ENCODE results near the gene WDR76. TPM values are rescaled to one million over a fixed set of nuclear protein-coding genes. Genes with fewer than 3 reads are reported as not detected.
"Not testable (repeated sequence)": the region's sequence is repeated elsewhere in the genome, so short reads cannot be mapped to it uniquely, and the experiment has no call there.

The WDR76 gene
- total RNA-seq, 1 experiment from 2014 or later, result 11.5 TPM

- Mint-ChIP-seq H3K9me3 (ENCODE audit: low read depth, unreplicated experiment) (no peaks in the 10 kb centered on the region), H3K36me3 (ENCODE audit: insufficient read depth, unreplicated experiment) (peaks cover 10% of the 10 kb centered on the region), H3K27ac (ENCODE audit: unreplicated experiment) (no peak overlapping the region), H3K4me3 (ENCODE audit: low read depth, unreplicated experiment) (peak overlapping the region; percentile 77), H3K4me1 (ENCODE audit: low read depth, unreplicated experiment) (no peaks in the 10 kb centered on the region), H3K27me3 (ENCODE audit: unreplicated experiment) (no peaks in the 10 kb centered on the region)
- intact Hi-C loops (cut with micrococcal nuclease; ENCODE audit: unreplicated experiment), result no loop called here
- no peak for DNase-seq
- BruUV-seq (replicated peaks), result no TSS peak
- CTCF ChIA-PET, result no interaction called here
- TF ChIP-seq CTCF (IDR thresholded peaks at IDR 0.05; ENCODE audit: unreplicated experiment), result no peak
Observed at GRCh38 chr15:43826029-43826507, 734 bp upstream of the WDR76 start.

- intact Hi-C loops (cut with micrococcal nuclease; ENCODE audit: unreplicated experiment), result no loop called here
- Mint-ChIP-seq H3K4me1 (ENCODE audit: low read depth, unreplicated experiment) (no peaks in the 10 kb centered on the region), H3K4me3 (ENCODE audit: low read depth, unreplicated experiment) (peak overlapping the region; percentile 77), H3K36me3 (ENCODE audit: insufficient read depth, unreplicated experiment) (peaks cover 10% of the 10 kb centered on the region), H3K27ac (ENCODE audit: unreplicated experiment) (peak overlapping the region; percentile 37), H3K9me3 (ENCODE audit: low read depth, unreplicated experiment) (no peaks in the 10 kb centered on the region), H3K27me3 (ENCODE audit: unreplicated experiment) (no peaks in the 10 kb centered on the region)
- no peak for TF ChIP-seq CTCF (IDR thresholded peaks at IDR 0.05; ENCODE audit: unreplicated experiment)
- CTCF ChIA-PET, result no interaction called here
- BruUV-seq (replicated peaks), result TSS peak; percentile 43
- no peak for DNase-seq
Observed at GRCh38 chr15:43828061-43828657, 1.4 kb downstream of the WDR76 start.

- H3K4me1 Mint-ChIP-seq (ENCODE audit: low read depth, unreplicated experiment); DNase-seq; H3K36me3 Mint-ChIP-seq (ENCODE audit: insufficient read depth, unreplicated experiment); BruUV-seq (replicated peaks); H3K27me3 Mint-ChIP-seq (ENCODE audit: unreplicated experiment); H3K9me3 Mint-ChIP-seq (ENCODE audit: low read depth, unreplicated experiment); H3K4me3 Mint-ChIP-seq (ENCODE audit: low read depth, unreplicated experiment); H3K27ac Mint-ChIP-seq (ENCODE audit: unreplicated experiment); CTCF ChIA-PET; intact Hi-C loops (cut with micrococcal nuclease; ENCODE audit: unreplicated experiment): not testable (repeated sequence)
Observed at GRCh38 chr15:43829951-43830540, 3.2 kb downstream of the WDR76 start.

- H3K9me3 Mint-ChIP-seq (ENCODE audit: low read depth, unreplicated experiment); CTCF ChIA-PET; H3K27ac Mint-ChIP-seq (ENCODE audit: unreplicated experiment); BruUV-seq (replicated peaks); H3K27me3 Mint-ChIP-seq (ENCODE audit: unreplicated experiment); H3K36me3 Mint-ChIP-seq (ENCODE audit: insufficient read depth, unreplicated experiment); H3K4me1 Mint-ChIP-seq (ENCODE audit: low read depth, unreplicated experiment); H3K4me3 Mint-ChIP-seq (ENCODE audit: low read depth, unreplicated experiment); intact Hi-C loops (cut with micrococcal nuclease; ENCODE audit: unreplicated experiment); DNase-seq: not testable (repeated sequence)
Observed at GRCh38 chr15:43830691-43831275, 4.0 kb downstream of the WDR76 start.

GRCh38 chr15:43831519-43832052, 4.8 kb downstream of the WDR76 start:
- H3K36me3 Mint-ChIP-seq (ENCODE audit: insufficient read depth, unreplicated experiment); BruUV-seq (replicated peaks); DNase-seq; H3K27ac Mint-ChIP-seq (ENCODE audit: unreplicated experiment); H3K9me3 Mint-ChIP-seq (ENCODE audit: low read depth, unreplicated experiment); intact Hi-C loops (cut with micrococcal nuclease; ENCODE audit: unreplicated experiment); H3K27me3 Mint-ChIP-seq (ENCODE audit: unreplicated experiment); H3K4me3 Mint-ChIP-seq (ENCODE audit: low read depth, unreplicated experiment); CTCF ChIA-PET; H3K4me1 Mint-ChIP-seq (ENCODE audit: low read depth, unreplicated experiment): not testable (repeated sequence)

- BruUV-seq (replicated peaks); H3K4me3 Mint-ChIP-seq (ENCODE audit: low read depth, unreplicated experiment); DNase-seq; H3K27me3 Mint-ChIP-seq (ENCODE audit: unreplicated experiment); H3K4me1 Mint-ChIP-seq (ENCODE audit: low read depth, unreplicated experiment); H3K9me3 Mint-ChIP-seq (ENCODE audit: low read depth, unreplicated experiment); H3K36me3 Mint-ChIP-seq (ENCODE audit: insufficient read depth, unreplicated experiment); H3K27ac Mint-ChIP-seq (ENCODE audit: unreplicated experiment); intact Hi-C loops (cut with micrococcal nuclease; ENCODE audit: unreplicated experiment): not testable (repeated sequence)
- CTCF ChIA-PET, result interaction anchor here (0.7 kb wide), 1 partner anchor 360 kb away, joined by 3 read pairs; no protein-coding TSS in a partner anchor
Observed at GRCh38 chr15:43832485-43832884, 5.7 kb downstream of the WDR76 start.

Data from Calu3 (cell line).